Measurements from ENCODE around the gene ZNF628. TPM values are rescaled to one million over a fixed set of nuclear protein-coding genes. Genes with fewer than 3 reads are reported as not detected.

The ZNF628 gene
- total RNA-seq, 1 experiment from 2014 or later = 21.7 TPM

- TF ChIP-seq POLR2AphosphoS5 (IDR thresholded peaks at IDR 0.05; ENCODE audit: low read depth, low read length) = no peak
- TF ChIP-seq CTCF (IDR thresholded peaks at IDR 0.05) = no peak
- TF ChIP-seq SIN3A (IDR thresholded peaks at IDR 0.05; ENCODE audit: borderline replicate concordance, insufficient read depth, low read depth, low read length) = no peak
- no peak for TF ChIP-seq REST (IDR thresholded peaks at IDR 0.05; ENCODE audit: insufficient read depth in 1 of 2, low read depth in 2 of 2, low read length in 1 of 2)
- TF ChIP-seq TCF7L2 (IDR thresholded peaks at IDR 0.05; ENCODE audit: low read depth, low read length) = no peak
- no peaks in the 10 kb centered on the region for H3K36me3 ChIP-seq (ENCODE audit: control insufficient read depth, insufficient read depth, low read length)
- no TSS peak for BruUV-seq (replicated peaks)
- intact Hi-C loops (cut with micrococcal nuclease; ENCODE audit: unreplicated experiment) = no loop called here
- no peak for ATAC-seq
- no peak overlapping the region for H3K27ac ChIP-seq (ENCODE audit: low read length)
- peaks cover 10% of the 10 kb centered on the region for H3K4me1 ChIP-seq (ENCODE audit: control insufficient read depth, insufficient read depth, low read length)
- DNase-seq (ENCODE audit: low read depth, low spot score) = no peak
- ChIA-PET POLR2A (no interaction called here), CTCF (no interaction called here)
- no peaks in the 10 kb centered on the region for H3K9me3 ChIP-seq (ENCODE audit: control insufficient read depth, insufficient read depth, low read depth, low read length)
- no peak overlapping the region for H3K4me3 ChIP-seq (ENCODE audit: low read depth in 2 of 2, low read length in 2 of 2)
- in situ Hi-C loops (cut with HindIII; ENCODE audit: low pct_unique_long_range_greater_than_20kb, low sequenced_read_pairs) = no loop called here
- no peaks in the 10 kb centered on the region for H3K27me3 ChIP-seq (ENCODE audit: control insufficient read depth, insufficient read depth, low read length)
Observed at GRCh38 chr19:55520691-55521292, 44.4 kb downstream of the ZNF628 start.

- Histone ChIP-seq H3K27ac (ENCODE audit: low read length) (no peak overlapping the region), H3K27me3 (ENCODE audit: control insufficient read depth, insufficient read depth, low read length) (no peaks in the 10 kb centered on the region), H3K36me3 (ENCODE audit: control insufficient read depth, insufficient read depth, low read length) (no peaks in the 10 kb centered on the region), H3K9me3 (ENCODE audit: control insufficient read depth, insufficient read depth, low read depth, low read length) (no peaks in the 10 kb centered on the region), H3K4me1 (ENCODE audit: control insufficient read depth, insufficient read depth, low read length) (peaks cover 27% of the 10 kb centered on the region), H3K4me3 (ENCODE audit: low read depth in 2 of 2, low read length in 2 of 2) (no peak overlapping the region)
- DNase-seq (ENCODE audit: low read depth, low spot score) (no peak), ATAC-seq (peak; percentile 55)
- intact Hi-C loops (cut with micrococcal nuclease; ENCODE audit: unreplicated experiment) (no loop called here), in situ Hi-C loops (cut with HindIII; ENCODE audit: low pct_unique_long_range_greater_than_20kb, low sequenced_read_pairs) (no loop called here)
- ChIA-PET POLR2A (interaction anchor here (0.6 kb wide), 2 partner anchors 9 to 132 kb away, joined by 3 read pairs; no protein-coding TSS in a partner anchor), CTCF (interaction anchor here (0.5 kb wide), 1 partner anchor 120 kb away, joined by 3 read pairs; no protein-coding TSS in a partner anchor)
- TF ChIP-seq SIN3A (IDR thresholded peaks at IDR 0.05; ENCODE audit: borderline replicate concordance, insufficient read depth, low read depth, low read length) (no peak), CTCF (IDR thresholded peaks at IDR 0.05) (no peak)
- no TSS peak for BruUV-seq (replicated peaks)
Observed at GRCh38 chr19:55525289-55526101, 49.1 kb downstream of the ZNF628 start.
